HCT116 (cell line): Measurements from ENCODE around the gene WDR35. TPM values are rescaled to one million over a fixed set of nuclear protein-coding genes. Genes with fewer than 3 reads are reported as not detected.
A peak's percentile ranks its signal among the peaks of the same experiment; 100 is the strongest.

Source experiments
- ATAC-seq: fragments of 200-7000 bp; cut with Tn5 transposase; 2 replicates; pipeline ENCODE4 v1.9.1; 2020; ENCODE audit warnings: mild to moderate bottlenecking, moderate library complexity
- BruUV-seq: library from RNA; stranded (reverse); fragments of 400-500 nt; replicated peaks from 2 replicates; lab custom pipeline; 2021; lab: Mats Ljungman, UMichigan
- CTCF ChIA-PET: fragments of 300-600 bp; sonication (Branson Sonifier 250); formaldehyde crosslinking; loops from one replicate; lab custom pipeline; 2021; ENCODE audit warnings: antibody characterized with exemption; lab: Charles Lee
- POLR2A ChIA-PET: fragments of 300-600, 350-600 bp; sonication (Branson Sonifier 250); formaldehyde crosslinking; loops from one replicate; lab custom pipeline; 2021; ENCODE audit warnings: antibody characterized with exemption; lab: Charles Lee
- RAD21 ChIA-PET, 2 experiments: fragments of 300-600 bp; sonication (Branson Sonifier 250); formaldehyde crosslinking; loops; one replicate each; lab custom pipeline; 2023; ENCODE audit warnings: low total read pairs in 2 of 2; ENCODE audit not compliant: uncharacterized antibody in 2 of 2, unreplicated experiment in 2 of 2, low non-redundant PET in 1 of 2; lab: Charles Lee
- DNase-seq: peaks from one replicate; pipeline ENCODE4 v3.0.0-alpha.2; 2010; ENCODE audit warnings: low read depth, low spot score
- H2AFZ ChIP-seq: fragments of 200-600 bp; shearing (Covaris generic), sonication (generic); 2 replicates; pipeline ENCODE4 v1.6.1; 2017; ENCODE audit warnings: low read depth, mixed run types, mixed read lengths, antibody characterized with exemption, low read length; ENCODE audit not compliant: poor library complexity, severe bottlenecking
- H3K27ac ChIP-seq: 2 replicates; pipeline ENCODE4 v1.5.1; 2012; ENCODE audit warnings: low read depth, low read length
- H3K27me3 ChIP-seq: fragments of 200-600 bp; sonication (generic); 2 replicates; pipeline ENCODE4 v1.6.1; 2016; ENCODE audit warnings: mixed run types, low read length, mixed read lengths; ENCODE audit not compliant: insufficient read depth
- H3K36me3 ChIP-seq, 2 experiments: fragments of 200-500 bp in 1 of 2; fragments of 200-600 bp in 1 of 2; sonication (Bioruptor generic) in 1 of 2; sonication (generic) in 1 of 2; 2 replicates each; pipeline versions ENCODE4 v1.5.1 to v1.6.1; 2014 to 2016; ENCODE audit warnings: low read length in 2 of 2, inconsistent platforms in 1 of 2, mixed read lengths in 1 of 2, mixed run types in 1 of 2; ENCODE audit not compliant: insufficient read depth in 2 of 2, control insufficient read depth in 1 of 2
- H3K4me1 ChIP-seq, 2 experiments: fragments of 200-600 bp in 1 of 2; sonication (generic) in 1 of 2; 2 replicates each; pipeline versions ENCODE4 v1.5.1 to v1.6.1; 2012 to 2017; ENCODE audit warnings: low read length in 2 of 2, inconsistent platforms in 1 of 2, mild to moderate bottlenecking in 1 of 2, mixed read lengths in 1 of 2, mixed run types in 1 of 2, moderate library complexity in 1 of 2; ENCODE audit not compliant: insufficient read depth in 2 of 2, control insufficient read depth in 1 of 2
- H3K4me2 ChIP-seq: fragments of 200-600 bp; sonication (generic); 2 replicates; pipeline ENCODE4 v1.6.1; 2017; ENCODE audit warnings: mixed run types, low read length, mixed read lengths
- H3K4me3 ChIP-seq, 2 experiments: fragments of 200-600 bp in 1 of 2; sonication (generic) in 1 of 2; replicated peaks in 1 of 2; 2 replicates each; pipeline ENCODE4 v1.5.1; 2011 to 2016; ENCODE audit warnings: low read length in 2 of 2, control low read depth in 1 of 2, low read depth in 1 of 2, mild to moderate bottlenecking in 1 of 2, mixed read lengths in 1 of 2, mixed run types in 1 of 2
- H3K79me2 ChIP-seq: fragments of 200-600 bp; sonication (generic); 2 replicates; pipeline ENCODE4 v1.6.1; 2017; ENCODE audit warnings: mild to moderate bottlenecking, mixed run types, low read length, moderate library complexity, mixed read lengths; ENCODE audit not compliant: insufficient read depth
- H3K9ac ChIP-seq: fragments of 200-600 bp; sonication (generic); 2 replicates; pipeline ENCODE4 v1.6.1; 2016; ENCODE audit warnings: low read length, mixed read lengths
- H3K9me2 ChIP-seq: fragments of 200-600 bp; sonication (generic), shearing (Covaris generic); 2 replicates; pipeline ENCODE4 v1.6.1; 2017; ENCODE audit warnings: mixed run types, mild to moderate bottlenecking, moderate library complexity; ENCODE audit not compliant: insufficient read depth
- H3K9me3 ChIP-seq, 2 experiments: fragments of 200-500 bp in 1 of 2; fragments of 200-600 bp in 1 of 2; sonication (Bioruptor generic) in 1 of 2; sonication (generic) in 1 of 2; 2 replicates each; pipeline ENCODE4 v1.6.1; 2014 to 2017; ENCODE audit warnings: low read length in 2 of 2, mixed read lengths in 2 of 2, inconsistent platforms in 1 of 2, low read depth in 1 of 2, mild to moderate bottlenecking in 1 of 2, mixed run types in 1 of 2, moderate library complexity in 1 of 2; ENCODE audit not compliant: control insufficient read depth in 1 of 2, insufficient read depth in 1 of 2
- H4K20me1 ChIP-seq: fragments of 200-600 bp; sonication (generic), shearing (Covaris generic); 2 replicates; pipeline ENCODE4 v1.6.1; 2017; ENCODE audit warnings: mixed run types, mild to moderate bottlenecking, moderate library complexity; ENCODE audit not compliant: insufficient read depth
- CTCF ChIP-seq, 3 experiments: fragments of 200-600 bp in 1 of 3; sonication (generic) in 1 of 3; IDR thresholded peaks in 2 of 3; conservative IDR thresholded peaks in 1 of 3; 2 replicates each; pipeline ENCODE4 v1.5.1; 2012 to 2017; ENCODE audit warnings: low read depth in 2 of 3, low read length in 2 of 3, antibody characterized with exemption in 1 of 3, borderline replicate concordance in 1 of 3, control low read depth in 1 of 3, mild to moderate bottlenecking in 1 of 3, mixed read lengths in 1 of 3, mixed run types in 1 of 3, moderate library complexity in 1 of 3; ENCODE audit not compliant: insufficient read depth in 1 of 3
- JUND ChIP-seq: IDR thresholded peaks from 2 replicates; pipeline ENCODE4 v1.6.1; 2012
- MAX ChIP-seq: IDR thresholded peaks from 2 replicates; pipeline ENCODE4 v1.6.1; 2012
- POLR2A ChIP-seq: IDR thresholded peaks from 2 replicates; pipeline ENCODE4 v1.7.0; 2011; ENCODE audit warnings: borderline replicate concordance; ENCODE audit not compliant: insufficient read depth, insufficient read length; ENCODE audit errors: extremely low read depth
- RAD21 ChIP-seq: IDR thresholded peaks from 2 replicates; pipeline ENCODE4 v1.6.1; 2012; ENCODE audit warnings: low read depth, mild to moderate bottlenecking
- REST ChIP-seq: IDR thresholded peaks from 2 replicates; pipeline ENCODE4 v1.6.1; 2012; ENCODE audit warnings: low read depth
- SRF ChIP-seq: IDR thresholded peaks from 2 replicates; pipeline ENCODE4 v1.6.1; 2012; ENCODE audit warnings: low read depth
- TCF7L2 ChIP-seq: IDR thresholded peaks from 2 replicates; pipeline ENCODE4 v1.7.0; 2011; ENCODE audit warnings: borderline replicate concordance, inconsistent platforms; ENCODE audit not compliant: insufficient read depth, insufficient read length; ENCODE audit errors: extremely low read depth
- ZFX ChIP-seq: fragments of 450-650 bp; IDR thresholded peaks from 2 replicates; pipeline ENCODE4 v1.6.1; 2017
- intact Hi-C: fragments of 100-400 bp; cut with micrococcal nuclease; formaldehyde crosslinking; loops from 2 replicates; pipeline ENCODE4 v1.10.0; 2022
- total RNA-seq: library from RNA; stranded (reverse); gene quantifications from one replicate; pipeline ENCODE4 v1.2.1, GENCODE V29; 2021; ENCODE audit not compliant: unreplicated experiment

Gene WDR35
- total RNA-seq, 1 experiment from 2014 or later, result 9.6 TPM

GRCh38 chr2:20015482-20016083, 25.7 kb upstream of the WDR35 start:
- ATAC-seq, result peak; percentile 74
- Histone ChIP-seq H3K27me3 (no peaks in the 10 kb centered on the region), H3K9ac (no peak overlapping the region), H4K20me1 (no peaks in the 10 kb centered on the region), H3K4me2 (no peak overlapping the region), H3K4me3 (no peak overlapping the region)
- CTCF ChIA-PET, result interaction anchor here (0.5 to 2.5 kb wide), 33 partner anchors 9 to 362 kb away, joined by 3 to 35 read pairs (median 5); partner anchors contain the start of genes LAPTM4A, SDC1 and WDR35
- DNase-seq, result peak; percentile 26
- POLR2A ChIA-PET, result interaction anchor here (1.0 to 1.1 kb wide), 2 partner anchors 36 to 78 kb away, joined by 3 to 5 read pairs; partner anchors contain the start of gene LAPTM4A
- RAD21 ChIA-PET, result interaction anchor here (1.0 to 1.9 kb wide), 2 partner anchors 78 to 79 kb away, joined by 5 to 7 read pairs; no protein-coding TSS in a partner anchor
- TF ChIP-seq CTCF (IDR thresholded peaks at IDR 0.05 in 2 of 3, conservative IDR thresholded peaks at IDR 0.05 in 1 of 3; ENCODE audit: borderline replicate concordance in 1 of 3, insufficient read depth in 1 of 3, low read depth in 2 of 3, low read length in 2 of 3) (peak; percentile 52 to 83 (median 70)), MAX (no peak), RAD21 (peak; percentile 77)
- TF ChIP-seq, all 23 proteins: peak for 2
- no peaks in the 10 kb centered on the region for H3K79me2 ChIP-seq
- H3K9me2 ChIP-seq, result no peaks in the 10 kb centered on the region
- H3K36me3 ChIP-seq, result no peaks in the 10 kb centered on the region
- intact Hi-C loops, result loop anchor here (1.0 to 2.0 kb wide), 2 partner anchors 77 to 83 kb away; no protein-coding TSS in a partner anchor
- H3K9me3 ChIP-seq, result no peaks in the 10 kb centered on the region
- H3K4me1 ChIP-seq, result no peaks in the 10 kb centered on the region
- peak overlapping the region; percentile 55 for H2AFZ ChIP-seq
- no peak overlapping the region for H3K27ac ChIP-seq
- no TSS peak for BruUV-seq

- Histone ChIP-seq H4K20me1 (no peaks in the 10 kb centered on the region), H3K9me2 (no peaks in the 10 kb centered on the region), H3K36me3 (no peaks in the 10 kb centered on the region), H3K27ac (no peak overlapping the region), H3K9ac (no peak overlapping the region), H2AFZ (no peak overlapping the region), H3K27me3 (no peaks in the 10 kb centered on the region), H3K4me3 (no peak overlapping the region), H3K79me2 (no peaks in the 10 kb centered on the region), H3K9me3 (no peaks in the 10 kb centered on the region), H3K4me2 (no peak overlapping the region), H3K4me1 (no peaks in the 10 kb centered on the region)
- intact Hi-C loops, result no loop called here
- ChIA-PET RAD21 (no interaction called here), CTCF (no interaction called here), POLR2A (no interaction called here)
- BruUV-seq, result no TSS peak
- ATAC-seq (no peak), DNase-seq (no peak)
- TF ChIP-seq REST, result no peak
- no peak for TF ChIP-seq JUND
- TF ChIP-seq POLR2A, result no peak
- no peak for TF ChIP-seq ZFX
- no peak for TF ChIP-seq SRF
- no peak for TF ChIP-seq TCF7L2
Measured at GRCh38 chr2:20013126-20013849, 23.4 kb upstream of the WDR35 start.
